Cardiac septum (tissue), 1 donor: ENCODE results near the gene TTC9B. TPM values are rescaled to one million over a fixed set of nuclear protein-coding genes. Genes with fewer than 3 reads are reported as not detected.
"Not testable (repeated sequence)": the region's sequence is repeated elsewhere in the genome, so short reads cannot be mapped to it uniquely, and the experiment has no call there.

Source experiments
- DNase-seq: peaks from one replicate; pipeline ENCODE4 v3.0.0-alpha.2; 2020; ENCODE audit warnings: low spot score
- intact Hi-C: fragments of 100-400 bp; cut with DNase I; formaldehyde crosslinking; loops from one replicate; pipeline ENCODE4 v1.14.0; 2022
- total RNA-seq: library from RNA; stranded (reverse); fragmentation: NEBNext Ultra II Directional; extraction: Animal tissue kit (Norgen Biotek cat#: 25700); gene quantifications from one replicate; pipeline ENCODE4 v1.2.1, GENCODE V29; 2021
- donor health status: DM: no; HTN: no; CAD: no.

Gene TTC9B
- total RNA-seq, 1 donor from 2014 or later, result not detected

DNA sequence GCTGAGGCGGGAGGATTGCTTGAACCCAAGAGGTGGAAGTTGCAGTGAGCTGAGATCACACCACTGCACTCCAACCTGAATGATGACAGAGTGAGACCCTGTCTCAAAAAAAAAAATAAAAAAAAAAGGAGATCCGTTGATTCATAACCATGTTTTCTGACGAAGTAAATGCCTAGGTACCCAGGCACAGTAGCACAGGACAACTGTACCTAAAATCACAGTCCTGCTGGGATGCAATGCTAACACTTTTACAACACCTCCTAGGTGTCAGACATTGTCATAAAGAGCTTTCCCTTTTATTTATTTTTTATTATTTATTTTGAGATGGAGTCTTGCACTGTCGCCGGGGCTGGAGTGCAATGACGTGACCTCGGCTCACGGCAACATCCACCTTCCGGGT is 2.5 kb upstream of the TTC9B start:
- intact Hi-C loops, result loop anchor here (2.0 to 5.0 kb wide), 2 partner anchors 62 to 82 kb away; no protein-coding TSS in a partner anchor

DNA sequence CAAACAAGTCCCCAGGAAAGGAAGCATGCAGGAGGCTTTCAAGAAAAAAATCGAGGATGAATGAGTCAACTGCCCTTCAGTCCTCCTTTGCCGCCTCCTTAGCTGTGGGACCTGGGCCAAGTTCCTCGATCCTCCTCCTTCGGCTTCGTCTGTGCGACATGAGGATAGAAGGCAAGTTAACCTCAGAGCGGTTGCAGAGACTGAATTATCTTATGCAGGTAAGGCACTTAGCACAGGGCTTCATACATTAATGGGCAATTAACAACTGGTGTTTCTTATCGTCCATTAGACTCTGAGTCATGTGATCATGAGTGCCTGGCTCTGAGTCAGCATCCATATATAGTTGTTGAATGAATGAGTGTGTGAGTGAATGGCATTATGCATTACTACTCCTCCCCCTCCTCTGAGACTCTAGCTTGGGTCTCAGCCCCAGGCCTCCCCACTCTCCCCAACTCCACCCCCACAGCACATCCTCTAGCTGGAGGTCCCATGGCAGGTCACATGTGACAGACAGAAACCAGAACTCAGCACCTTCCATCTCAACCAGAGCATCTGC is 1.6 kb upstream of the TTC9B start:
- no peak for DNase-seq
- intact Hi-C loops, result loop anchor here (2.0 to 5.0 kb wide), 2 partner anchors 63 to 81 kb away; no protein-coding TSS in a partner anchor

More for the DNA sequence above, 2.5 kb upstream of the TTC9B start:
- no peak for DNase-seq

GRCh38 chr19:40219029-40219428 is 845 bp upstream of the TTC9B start:
- intact Hi-C loops, DNase-seq: not testable (repeated sequence)

DNA sequence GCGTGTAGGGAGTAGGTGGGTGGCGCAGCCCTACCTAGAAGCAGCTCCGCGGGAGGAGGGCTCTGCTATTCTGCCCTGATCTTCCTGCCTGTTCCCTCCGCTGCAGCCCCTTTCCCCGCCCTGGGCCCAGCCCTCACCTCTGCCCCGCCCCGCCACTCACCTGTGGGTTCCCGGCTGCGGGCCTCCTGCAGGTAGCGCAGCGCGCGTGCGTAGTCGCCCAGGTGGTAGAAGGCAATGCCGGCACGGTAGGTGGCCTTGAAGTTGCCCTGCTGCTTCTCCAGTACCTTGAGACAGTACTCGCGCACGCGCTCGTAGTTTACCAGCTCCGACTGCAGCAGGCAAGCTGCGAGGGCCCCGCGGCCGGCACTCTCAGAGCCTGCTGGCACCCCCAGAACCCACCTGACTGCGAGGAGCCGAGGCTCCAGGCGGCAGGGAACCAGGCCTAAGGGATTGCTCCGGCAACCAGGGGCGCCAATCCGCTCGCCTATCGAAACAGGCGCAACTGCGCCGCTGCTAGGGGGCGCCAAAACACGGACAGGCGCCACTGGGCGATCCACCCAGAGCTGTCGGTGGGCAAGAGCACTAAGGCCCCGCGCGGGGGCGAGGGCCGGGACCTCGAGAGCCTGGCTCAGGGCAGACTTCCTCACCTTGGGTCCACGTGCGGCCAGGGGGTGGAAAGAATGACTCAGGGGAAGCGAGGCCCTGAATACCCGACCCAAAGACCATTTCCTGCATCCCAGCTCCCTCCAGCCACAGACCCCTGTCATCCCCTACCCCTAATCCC is 965 bp downstream of the TTC9B start:
- DNase-seq, result no peak
- intact Hi-C loops, result no loop called here

DNA sequence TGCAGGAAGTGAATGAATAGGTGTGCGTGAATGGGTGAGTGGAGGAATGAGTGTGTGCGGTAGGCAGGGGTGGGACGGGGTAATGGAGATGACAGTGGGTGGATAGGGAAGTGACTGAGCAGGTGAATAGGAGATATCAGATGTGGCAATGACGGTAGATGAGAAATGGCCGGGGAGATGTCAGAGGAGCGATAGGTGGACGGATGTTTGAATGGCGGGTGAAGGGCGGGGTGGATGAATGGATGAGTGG is 1.5 kb downstream of the TTC9B start:
- no peak for DNase-seq
- intact Hi-C loops, result no loop called here

DNA sequence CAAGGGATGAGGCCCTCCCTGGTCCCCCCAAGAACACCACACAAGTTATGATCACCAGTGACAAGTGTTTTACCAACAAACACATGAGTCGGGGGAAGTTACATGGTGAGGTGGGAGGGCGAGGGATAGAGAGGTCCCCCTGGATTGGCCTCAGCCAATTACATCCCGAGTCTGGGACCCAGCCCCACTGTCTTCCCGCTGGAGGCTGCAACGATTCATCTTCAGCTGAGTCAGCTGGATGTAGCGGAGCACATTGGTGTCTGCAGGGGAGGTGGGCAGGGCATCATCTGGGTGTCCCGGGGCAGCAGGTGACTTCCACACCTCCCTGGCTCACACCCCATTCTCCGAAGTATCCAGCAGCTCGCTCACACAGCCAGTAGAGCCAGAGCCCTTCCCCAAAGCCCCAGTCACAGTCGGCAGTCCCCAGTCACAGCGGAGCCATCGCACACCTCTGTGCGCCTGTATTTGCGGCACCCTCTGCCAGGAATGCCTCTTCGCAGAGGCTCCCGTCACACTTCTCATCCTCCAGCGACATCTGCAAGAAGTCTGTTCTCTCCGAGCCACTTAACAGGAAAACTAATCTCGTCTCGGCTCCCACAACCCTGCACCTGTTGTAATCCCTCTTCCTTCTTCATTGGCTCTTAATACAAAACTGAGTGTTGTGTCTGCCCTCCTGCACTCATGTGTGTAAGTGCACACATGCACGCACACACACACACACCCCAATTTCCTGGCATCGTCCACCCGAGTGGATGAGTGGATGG is 2.0 kb downstream of the TTC9B start:
- DNase-seq, result no peak
- intact Hi-C loops, result no loop called here

GRCh38 chr19:40214936-40215335 is 3.2 kb downstream of the TTC9B start:
- intact Hi-C loops, result no loop called here
- no peak for DNase-seq

DNA sequence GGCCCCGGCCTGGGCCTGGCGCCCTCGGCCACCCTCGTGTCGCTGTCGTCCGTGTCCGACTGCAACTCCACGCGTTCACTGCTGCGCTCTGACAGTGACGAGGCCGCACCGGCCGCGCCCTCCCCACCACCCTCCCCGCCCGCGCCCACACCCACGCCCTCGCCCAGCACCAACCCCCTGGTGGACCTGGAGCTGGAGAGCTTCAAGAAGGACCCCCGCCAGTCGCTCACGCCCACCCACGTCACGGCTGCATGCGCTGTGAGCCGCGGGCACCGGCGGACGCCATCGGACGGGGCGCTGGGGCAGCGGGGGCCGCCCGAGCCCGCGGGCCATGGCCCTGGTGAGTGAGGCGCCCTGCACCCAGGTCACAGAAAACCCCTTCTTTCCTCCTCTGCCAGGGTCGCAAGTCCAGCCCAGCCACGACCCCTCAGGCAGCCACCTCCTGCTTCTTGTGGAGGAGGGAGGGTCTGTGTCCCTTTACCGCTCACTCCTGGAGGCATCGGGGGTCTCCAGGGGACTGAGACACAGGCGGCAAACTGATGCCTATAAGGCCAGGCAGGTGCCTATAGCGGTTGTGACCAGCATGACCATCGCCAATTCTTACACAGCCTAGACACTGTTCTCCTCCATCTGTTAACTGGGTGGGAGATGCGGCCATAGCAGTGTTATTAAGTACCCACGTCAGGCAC is 4.2 kb downstream of the TTC9B start:
- intact Hi-C loops, result no loop called here
- DNase-seq, result no peak

GRCh38 chr19:40213251-40213829 is 4.8 kb downstream of the TTC9B start:
- no peak for DNase-seq
- intact Hi-C loops, result no loop called here

GRCh38 chr19:40210889-40211288 is 7.3 kb downstream of the TTC9B start:
- DNase-seq, result no peak
- intact Hi-C loops, result no loop called here

GRCh38 chr19:40208602-40209001 is 9.6 kb downstream of the TTC9B start:
- DNase-seq, result no peak
- intact Hi-C loops, result no loop called here

- no peak for DNase-seq
- intact Hi-C loops, result no loop called here
Measured at GRCh38 chr19:40205760-40206159, 12.4 kb downstream of the TTC9B start.

- intact Hi-C loops, result no loop called here
- no peak for DNase-seq
Measured at GRCh38 chr19:40204381-40204780, 13.8 kb downstream of the TTC9B start.

DNA sequence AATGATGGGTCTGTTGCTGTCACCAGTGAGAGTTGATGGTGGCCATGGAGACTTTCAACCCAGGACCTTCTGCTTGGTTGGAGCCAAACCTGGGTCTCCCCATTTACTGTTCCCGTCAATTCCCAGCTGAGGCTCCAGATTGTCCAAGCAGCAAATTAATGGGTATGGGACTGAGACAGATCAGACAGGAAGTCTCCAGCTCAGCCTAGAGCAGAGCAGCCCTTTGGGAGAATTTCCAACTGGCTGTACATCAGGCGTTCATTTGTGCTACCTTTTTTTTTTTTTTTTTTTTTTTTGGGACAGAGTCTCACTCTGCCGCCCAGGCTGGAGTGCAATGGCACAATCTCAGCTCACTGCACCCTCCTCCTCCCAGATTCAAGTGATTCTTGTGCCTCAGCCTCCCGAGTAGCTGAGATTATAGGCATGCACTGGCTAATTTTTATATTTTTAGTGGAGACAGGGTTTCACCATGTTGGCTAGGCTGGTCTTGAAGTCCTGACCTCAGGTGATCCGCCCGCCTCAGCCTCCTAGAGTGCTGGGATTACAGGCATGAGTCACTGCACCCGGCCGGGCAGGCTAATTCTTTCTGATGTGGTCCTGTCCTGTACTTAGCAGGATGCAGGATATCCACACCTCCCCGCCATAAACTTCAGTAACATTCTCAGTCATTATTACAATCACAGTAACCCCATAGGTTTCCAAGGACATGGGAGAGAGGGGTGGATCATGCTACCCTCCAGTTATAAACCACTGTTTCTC is 17.7 kb downstream of the TTC9B start:
- no peak for DNase-seq
- intact Hi-C loops, result no loop called here

DNA sequence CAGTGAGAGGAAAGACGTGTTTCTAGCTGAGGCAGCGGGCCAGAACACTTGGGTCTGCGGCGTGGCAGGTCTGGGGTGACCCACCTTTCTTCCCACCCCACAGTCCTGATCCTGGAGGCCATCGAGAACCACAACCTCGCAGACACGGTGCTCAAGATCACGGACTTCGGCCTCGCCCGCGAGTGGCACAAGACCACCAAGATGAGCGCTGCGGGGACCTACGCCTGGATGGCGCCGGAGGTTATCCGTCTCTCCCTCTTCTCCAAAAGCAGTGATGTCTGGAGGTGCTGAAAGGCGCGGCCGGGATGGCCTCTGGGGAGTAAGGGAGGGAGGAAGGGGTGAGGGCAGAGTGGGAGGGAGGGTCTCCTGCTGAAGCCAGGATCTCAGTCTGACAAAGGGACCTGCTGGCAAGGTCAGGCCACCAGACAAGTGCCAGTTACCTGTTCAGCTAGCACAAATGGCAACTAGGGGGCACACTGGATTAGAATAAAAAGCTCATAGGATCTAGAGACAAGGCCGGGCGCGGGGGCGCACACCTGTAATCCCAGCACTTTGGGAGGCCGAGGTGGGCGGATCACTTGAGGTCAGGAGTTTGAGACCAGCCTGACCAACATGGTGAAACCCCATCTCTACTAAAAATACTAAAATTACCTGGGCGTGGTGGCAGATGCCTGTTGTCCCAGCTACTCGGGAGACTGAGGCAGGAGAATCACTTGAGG is 19.8 kb downstream of the TTC9B start:
- intact Hi-C loops, result no loop called here
- no peak for DNase-seq

DNA sequence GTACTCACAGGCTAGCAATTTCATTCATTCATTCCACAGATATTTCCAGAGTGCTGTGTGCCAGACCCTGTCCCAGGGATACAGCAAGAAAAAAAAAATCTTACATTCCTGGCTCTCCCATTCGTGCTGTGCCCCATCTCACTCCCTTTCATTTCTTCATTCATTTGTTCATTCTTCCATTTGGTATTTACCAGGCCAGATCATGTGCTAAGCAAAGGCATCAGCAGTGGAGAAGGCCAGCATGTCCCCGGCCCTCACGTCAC is 24.7 kb downstream of the TTC9B start:
- DNase-seq, result no peak
- intact Hi-C loops, result no loop called here

DNA sequence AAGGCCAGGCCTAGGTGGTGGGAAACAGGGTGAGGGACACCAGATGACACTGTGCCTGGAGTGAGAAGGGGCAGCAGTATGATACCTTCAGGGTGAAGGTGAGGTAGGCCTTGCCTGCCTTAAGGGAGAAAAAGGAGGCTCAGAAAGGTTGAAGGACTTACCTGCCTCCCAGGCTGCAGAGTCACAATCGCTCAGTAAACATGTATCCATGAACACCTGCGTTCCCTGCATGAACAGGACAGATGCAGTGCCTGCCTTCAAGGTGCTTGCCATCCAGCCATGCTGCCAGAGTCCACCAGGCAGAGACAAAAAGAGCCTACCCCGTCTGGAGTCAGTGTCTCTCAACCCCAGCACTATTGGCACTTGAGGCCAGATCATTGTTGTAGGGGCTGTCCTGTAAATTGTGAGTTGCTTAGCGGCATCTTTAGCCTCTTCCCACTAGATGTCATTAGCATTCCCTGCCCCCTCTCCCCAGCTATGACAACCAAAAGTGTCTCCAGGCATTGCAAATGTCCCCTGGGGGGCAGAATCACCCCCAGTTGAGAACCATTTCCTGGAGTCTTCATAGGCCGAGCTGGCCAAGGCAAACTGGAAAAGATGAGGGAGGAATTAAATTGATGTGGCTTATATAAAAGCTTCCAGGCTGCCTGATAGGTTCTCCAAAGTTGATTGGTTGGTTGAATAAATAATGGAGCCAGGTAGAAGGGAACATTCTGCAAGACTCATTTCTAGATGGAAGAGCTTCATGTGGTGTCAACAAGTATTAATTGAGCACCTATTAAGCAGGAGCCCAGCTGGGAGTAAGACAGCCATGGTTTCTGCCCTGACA is 25.2 kb downstream of the TTC9B start:
- intact Hi-C loops, result no loop called here
- no peak for DNase-seq
